ENCODE data around the gene KDM6B. TPM values are rescaled to one million over a fixed set of nuclear protein-coding genes. Genes with fewer than 3 reads are reported as not detected.
"Not testable (repeated sequence)": the region's sequence is repeated elsewhere in the genome, so short reads cannot be mapped to it uniquely, and the experiment has no call there.

Gene KDM6B
- total RNA-seq = 10 to 100 TPM; 20.9 to 23.7 TPM

- ChIA-PET POLR2A (interaction anchor here (0.5 to 6.4 kb wide), 12 partner anchors 9 to 354 kb away, joined by 3 to 30 read pairs (median 6); partner anchors contain the start of genes CNTROB, CYB5D1, MPDU1 and NAA38), CTCF (interaction anchor here (0.7 to 4.4 kb wide), 15 partner anchors 9 to 223 kb away, joined by 3 to 34 read pairs (median 7); partner anchors contain the start of genes GUCY2D and NAA38)
Measured at GRCh38 chr17:7833795-7834541, at the start of gene KDM6B. Gene KDM6B (plus strand): TSS chr17:7834217. CDS start chr17:7845555, 11,338 bp downstream.

GRCh38 chr17:7786866-7787265 lies 47.2 kb upstream of the KDM6B start:
- ChIA-PET CTCF (no interaction called here), POLR2A (no interaction called here)
- H3K4me1 Mint-ChIP-seq = no peaks in the 10 kb centered on the region
- no peaks in the 10 kb centered on the region for H3K9me3 Mint-ChIP-seq
- no peak for DNase-seq
- no peak overlapping the region for H3K27ac Mint-ChIP-seq
- peaks cover 7% of the 10 kb centered on the region for H3K27me3 Mint-ChIP-seq
- H3K4me3 Mint-ChIP-seq = no peak overlapping the region
- H3K36me3 Mint-ChIP-seq (ENCODE audit: low read depth) = no peaks in the 10 kb centered on the region

More at GRCh38 chr17:7833795-7834541, at the start of gene KDM6B:
- peaks cover 40% of the 10 kb centered on the region for H3K4me1 Mint-ChIP-seq
- peaks cover 26% of the 10 kb centered on the region for H3K27me3 Mint-ChIP-seq
- no peaks in the 10 kb centered on the region for H3K36me3 Mint-ChIP-seq (ENCODE audit: low read depth)
- H3K4me3 Mint-ChIP-seq = peak within 1 kb of the TSS; percentile 95
- H3K27ac Mint-ChIP-seq = peak within 1 kb of the TSS; percentile 91
- H3K9me3 Mint-ChIP-seq = no peaks in the 10 kb centered on the region
- peak; percentile 90 for DNase-seq

- no peaks in the 10 kb centered on the region for H3K36me3 Mint-ChIP-seq (ENCODE audit: low read depth)
- no peaks in the 10 kb centered on the region for H3K9me3 Mint-ChIP-seq
- H3K4me1 Mint-ChIP-seq = no peaks in the 10 kb centered on the region
- no peak overlapping the region for H3K4me3 Mint-ChIP-seq
- DNase-seq = no peak
- peaks cover 4% of the 10 kb centered on the region for H3K27me3 Mint-ChIP-seq
- H3K27ac Mint-ChIP-seq = no peak overlapping the region
- CTCF ChIA-PET = no interaction called here
- POLR2A ChIA-PET = no interaction called here
Measured at GRCh38 chr17:7789131-7789530, 44.9 kb upstream of the KDM6B start.

GRCh38 chr17:7790150-7790549 lies 43.9 kb upstream of the KDM6B start:
- Mint-ChIP-seq H3K27me3 (no peaks in the 10 kb centered on the region), H3K4me3 (no peak overlapping the region), H3K9me3 (no peaks in the 10 kb centered on the region), H3K4me1 (no peaks in the 10 kb centered on the region), H3K36me3 (ENCODE audit: low read depth) (no peaks in the 10 kb centered on the region), H3K27ac (no peak overlapping the region)
- ChIA-PET POLR2A (no interaction called here), CTCF (interaction anchor here (0.6 kb wide), 1 partner anchor 20 kb away, joined by 3 read pairs; no protein-coding TSS in a partner anchor)
- no peak for DNase-seq

GRCh38 chr17:7792611-7793010 lies 41.4 kb upstream of the KDM6B start:
- ChIA-PET CTCF (no interaction called here), POLR2A (no interaction called here)
- H3K27ac Mint-ChIP-seq = no peak overlapping the region
- DNase-seq = no peak
- no peak overlapping the region for H3K4me3 Mint-ChIP-seq
- no peaks in the 10 kb centered on the region for H3K27me3 Mint-ChIP-seq
- no peaks in the 10 kb centered on the region for H3K4me1 Mint-ChIP-seq
- no peaks in the 10 kb centered on the region for H3K9me3 Mint-ChIP-seq
- H3K36me3 Mint-ChIP-seq (ENCODE audit: low read depth) = no peaks in the 10 kb centered on the region

- Mint-ChIP-seq H3K4me3 (no peak overlapping the region), H3K36me3 (ENCODE audit: low read depth) (no peaks in the 10 kb centered on the region), H3K27me3 (no peaks in the 10 kb centered on the region), H3K9me3 (no peaks in the 10 kb centered on the region), H3K4me1 (no peaks in the 10 kb centered on the region), H3K27ac (no peak overlapping the region)
- DNase-seq = no peak
- CTCF ChIA-PET = no interaction called here
- POLR2A ChIA-PET = no interaction called here
Measured at GRCh38 chr17:7794075-7794663, 39.8 kb upstream of the KDM6B start.

GRCh38 chr17:7797976-7798375 lies 36.0 kb upstream of the KDM6B start:
- Mint-ChIP-seq H3K27ac (no peak overlapping the region), H3K9me3 (no peaks in the 10 kb centered on the region), H3K27me3 (no peaks in the 10 kb centered on the region), H3K4me1 (no peaks in the 10 kb centered on the region), H3K4me3 (no peak overlapping the region), H3K36me3 (ENCODE audit: low read depth) (no peaks in the 10 kb centered on the region)
- no peak for DNase-seq
- ChIA-PET POLR2A (no interaction called here), CTCF (no interaction called here)

GRCh38 chr17:7798839-7799238 lies 35.2 kb upstream of the KDM6B start:
- DNase-seq = no peak
- Mint-ChIP-seq H3K27ac (no peak overlapping the region), H3K4me3 (no peak overlapping the region), H3K9me3 (no peaks in the 10 kb centered on the region), H3K27me3 (no peaks in the 10 kb centered on the region), H3K4me1 (no peaks in the 10 kb centered on the region), H3K36me3 (ENCODE audit: low read depth) (no peaks in the 10 kb centered on the region)
- ChIA-PET CTCF (interaction anchor here (0.7 kb wide), 1 partner anchor 191 kb away, joined by 3 read pairs; no protein-coding TSS in a partner anchor), POLR2A (no interaction called here)

GRCh38 chr17:7803981-7804380 lies 30.0 kb upstream of the KDM6B start:
- Mint-ChIP-seq H3K27me3 (peaks cover 4% of the 10 kb centered on the region), H3K9me3 (no peaks in the 10 kb centered on the region), H3K4me3 (no peak overlapping the region), H3K36me3 (ENCODE audit: low read depth) (no peaks in the 10 kb centered on the region), H3K27ac (no peak overlapping the region), H3K4me1 (no peaks in the 10 kb centered on the region)
- ChIA-PET CTCF (no interaction called here), POLR2A (no interaction called here)
- no peak for DNase-seq

GRCh38 chr17:7806587-7806986 lies 27.4 kb upstream of the KDM6B start:
- H3K27me3 Mint-ChIP-seq = peaks cover 8% of the 10 kb centered on the region
- no peak overlapping the region for H3K4me3 Mint-ChIP-seq
- ChIA-PET POLR2A (no interaction called here), CTCF (no interaction called here)
- H3K27ac Mint-ChIP-seq = no peak overlapping the region
- H3K9me3 Mint-ChIP-seq = no peaks in the 10 kb centered on the region
- H3K4me1 Mint-ChIP-seq = no peaks in the 10 kb centered on the region
- DNase-seq = no peak
- no peaks in the 10 kb centered on the region for H3K36me3 Mint-ChIP-seq (ENCODE audit: low read depth)

- no peaks in the 10 kb centered on the region for H3K4me1 Mint-ChIP-seq
- no peak overlapping the region for H3K4me3 Mint-ChIP-seq
- peaks cover 8% of the 10 kb centered on the region for H3K27me3 Mint-ChIP-seq
- DNase-seq = no peak
- no peaks in the 10 kb centered on the region for H3K36me3 Mint-ChIP-seq (ENCODE audit: low read depth)
- H3K27ac Mint-ChIP-seq = no peak overlapping the region
- H3K9me3 Mint-ChIP-seq = no peaks in the 10 kb centered on the region
- CTCF ChIA-PET = no interaction called here
- POLR2A ChIA-PET = interaction anchor here (0.9 kb wide), 1 partner anchor 352 kb away, joined by 3 read pairs; no protein-coding TSS in a partner anchor
Measured at GRCh38 chr17:7807206-7807605, 26.8 kb upstream of the KDM6B start.

GRCh38 chr17:7809086-7809790 lies 24.8 kb upstream of the KDM6B start:
- H3K9me3 Mint-ChIP-seq = no peaks in the 10 kb centered on the region
- ChIA-PET POLR2A (no interaction called here), CTCF (no interaction called here)
- H3K36me3 Mint-ChIP-seq (ENCODE audit: low read depth) = no peaks in the 10 kb centered on the region
- H3K27me3 Mint-ChIP-seq = peaks cover 8% of the 10 kb centered on the region
- no peak for DNase-seq
- H3K4me1 Mint-ChIP-seq = no peaks in the 10 kb centered on the region
- H3K27ac Mint-ChIP-seq = no peak overlapping the region
- H3K4me3 Mint-ChIP-seq = no peak overlapping the region

GRCh38 chr17:7809791-7810343 lies 24.1 kb upstream of the KDM6B start:
- DNase-seq; H3K4me1 Mint-ChIP-seq; H3K9me3 Mint-ChIP-seq; H3K27me3 Mint-ChIP-seq; H3K36me3 Mint-ChIP-seq (ENCODE audit: low read depth); H3K4me3 Mint-ChIP-seq; H3K27ac Mint-ChIP-seq; POLR2A ChIA-PET: not testable (repeated sequence)
- CTCF ChIA-PET = interaction anchor here (0.7 kb wide), 1 partner anchor 20 kb away, joined by 3 read pairs; no protein-coding TSS in a partner anchor

Data from activated CD4-positive, alpha-beta memory T cell treated with anti-CD3 and anti-CD28 coated beads, Interleukin-2, amount 10 ng/mL, durations not matched to agents 7 days and 5 days (primary cell).